C4-2B (cell line): ENCODE measurements around the gene YIPF1.

Source experiments
- H3K27ac ChIP-seq: fragments of 450-650 bp; 2 replicates; pipeline ENCODE4 v1.5.1; 2017
- ZFX ChIP-seq: fragments of 450-650 bp; IDR thresholded peaks from 2 replicates; pipeline ENCODE4 v1.6.1; 2017
- TF ChIP-seq, protein P1 (sequence below): fragments of 450-650 bp; conservative IDR thresholded peaks from 2 replicates; pipeline ENCODE4 v1.5.1; 2017; ENCODE audit warnings: mild to moderate bottlenecking

YIPF1 gene

DNA sequence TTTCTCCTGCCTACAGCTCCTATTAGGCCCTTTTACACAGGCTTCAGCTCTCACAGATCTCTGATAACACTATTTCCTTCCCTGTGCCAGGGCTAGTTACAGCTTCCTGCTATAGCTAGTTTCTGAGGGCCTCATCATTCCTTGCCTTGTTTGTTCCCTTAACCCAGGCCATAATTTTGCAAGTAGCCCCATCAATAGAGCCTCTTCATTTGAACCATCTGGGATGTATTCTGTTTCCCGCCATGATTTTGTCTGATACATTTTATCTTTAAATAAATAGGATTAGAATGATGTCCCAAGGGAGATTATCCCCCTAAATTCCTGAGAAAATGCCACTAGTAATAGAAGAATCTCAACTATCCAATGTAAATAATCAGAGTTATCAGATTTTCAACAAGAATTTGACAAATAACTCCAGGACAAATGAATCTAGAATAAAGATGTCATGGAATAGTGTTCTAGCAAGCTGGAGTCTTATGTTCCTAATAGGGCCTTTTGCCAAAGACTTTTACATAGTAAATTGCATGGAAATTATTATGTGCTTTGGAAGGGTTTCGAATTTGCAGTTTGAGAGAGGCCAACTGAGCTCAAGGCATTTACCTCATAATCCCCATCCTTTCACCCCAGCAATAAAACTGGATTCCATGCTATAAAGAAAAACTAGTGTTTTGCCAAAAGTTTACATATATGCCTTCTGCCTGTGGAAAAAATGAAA, 39.8 kb upstream of the YIPF1 start:
- TF ChIP-seq, protein P1, sequence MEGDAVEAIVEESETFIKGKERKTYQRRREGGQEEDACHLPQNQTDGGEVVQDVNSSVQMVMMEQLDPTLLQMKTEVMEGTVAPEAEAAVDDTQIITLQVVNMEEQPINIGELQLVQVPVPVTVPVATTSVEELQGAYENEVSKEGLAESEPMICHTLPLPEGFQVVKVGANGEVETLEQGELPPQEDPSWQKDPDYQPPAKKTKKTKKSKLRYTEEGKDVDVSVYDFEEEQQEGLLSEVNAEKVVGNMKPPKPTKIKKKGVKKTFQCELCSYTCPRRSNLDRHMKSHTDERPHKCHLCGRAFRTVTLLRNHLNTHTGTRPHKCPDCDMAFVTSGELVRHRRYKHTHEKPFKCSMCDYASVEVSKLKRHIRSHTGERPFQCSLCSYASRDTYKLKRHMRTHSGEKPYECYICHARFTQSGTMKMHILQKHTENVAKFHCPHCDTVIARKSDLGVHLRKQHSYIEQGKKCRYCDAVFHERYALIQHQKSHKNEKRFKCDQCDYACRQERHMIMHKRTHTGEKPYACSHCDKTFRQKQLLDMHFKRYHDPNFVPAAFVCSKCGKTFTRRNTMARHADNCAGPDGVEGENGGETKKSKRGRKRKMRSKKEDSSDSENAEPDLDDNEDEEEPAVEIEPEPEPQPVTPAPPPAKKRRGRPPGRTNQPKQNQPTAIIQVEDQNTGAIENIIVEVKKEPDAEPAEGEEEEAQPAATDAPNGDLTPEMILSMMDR, result no peak
- TF ChIP-seq ZFX, result no peak
- H3K27ac ChIP-seq, result no peak overlapping the region

DNA sequence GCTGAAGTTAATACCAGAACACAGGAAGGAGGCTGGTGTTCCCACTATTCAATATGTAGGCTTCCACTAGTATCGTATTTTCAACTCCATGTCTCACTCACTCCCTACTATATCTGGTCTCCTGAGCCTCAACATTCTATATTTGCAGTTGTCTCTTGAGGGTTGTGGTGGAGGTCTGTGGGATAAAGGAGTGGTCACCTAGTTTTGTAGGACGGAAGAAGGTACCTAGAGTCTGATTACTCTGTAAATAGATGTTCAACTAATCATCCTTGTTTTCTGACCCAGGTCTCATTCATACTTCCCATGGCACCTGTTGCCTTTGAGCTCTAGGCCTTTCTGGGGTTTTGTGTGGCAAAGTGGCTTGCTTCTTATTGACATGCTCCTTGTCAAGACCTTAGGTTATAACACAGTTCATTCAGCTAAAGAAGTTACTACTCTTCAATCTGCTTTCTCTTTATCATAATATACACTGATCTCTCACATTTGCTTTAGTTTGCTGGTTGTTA, 37.8 kb upstream of the YIPF1 start:
- TF ChIP-seq, protein P1, result no peak
- TF ChIP-seq ZFX, result no peak
- no peak overlapping the region for H3K27ac ChIP-seq

DNA sequence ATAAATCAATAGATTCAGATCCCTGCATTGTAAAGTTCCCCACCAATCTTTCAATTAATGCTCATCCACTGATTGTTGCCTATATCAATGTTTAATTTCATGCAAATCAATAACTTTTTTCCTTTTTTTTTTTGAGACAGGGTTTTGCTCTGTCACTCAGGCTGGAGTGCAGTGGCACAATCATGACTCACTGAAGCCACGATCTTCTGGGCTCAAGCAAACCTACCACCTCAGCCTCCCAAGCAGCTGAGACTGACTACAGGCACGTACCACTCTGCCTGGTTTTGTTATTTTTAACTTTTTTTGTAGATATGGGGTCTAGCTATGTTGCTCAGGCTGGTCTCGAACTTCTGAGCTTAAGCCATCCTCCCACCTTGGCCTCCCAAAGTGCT, 30.1 kb upstream of the YIPF1 start:
- H3K27ac ChIP-seq, result 0 out of 2 replicates have a peak overlapping the region, but pooled peaks have one; percentile 15
- TF ChIP-seq ZFX, result no peak
- TF ChIP-seq, protein P1, result no peak

DNA sequence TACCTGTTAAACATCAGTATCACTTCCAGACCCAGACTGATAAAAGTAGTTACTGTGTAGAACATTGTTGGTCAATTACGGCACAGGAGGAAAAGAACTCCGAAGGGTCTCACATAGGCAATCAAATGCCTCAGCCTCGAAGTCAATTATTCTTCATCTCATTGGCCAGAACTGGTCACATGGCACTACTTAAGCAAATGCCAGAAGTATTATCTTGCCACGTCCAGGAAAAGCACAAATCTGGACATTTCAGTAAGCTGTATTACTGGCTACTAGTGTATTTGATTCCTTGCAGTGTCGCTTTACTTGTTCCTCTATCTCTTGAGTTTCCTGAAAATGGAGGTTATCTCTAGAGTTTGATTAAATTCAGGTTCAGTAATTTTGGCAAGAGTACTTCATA, 28.7 kb upstream of the YIPF1 start:
- TF ChIP-seq ZFX, result no peak
- TF ChIP-seq, protein P1, result no peak
- peak overlapping the region; percentile 71 for H3K27ac ChIP-seq

DNA sequence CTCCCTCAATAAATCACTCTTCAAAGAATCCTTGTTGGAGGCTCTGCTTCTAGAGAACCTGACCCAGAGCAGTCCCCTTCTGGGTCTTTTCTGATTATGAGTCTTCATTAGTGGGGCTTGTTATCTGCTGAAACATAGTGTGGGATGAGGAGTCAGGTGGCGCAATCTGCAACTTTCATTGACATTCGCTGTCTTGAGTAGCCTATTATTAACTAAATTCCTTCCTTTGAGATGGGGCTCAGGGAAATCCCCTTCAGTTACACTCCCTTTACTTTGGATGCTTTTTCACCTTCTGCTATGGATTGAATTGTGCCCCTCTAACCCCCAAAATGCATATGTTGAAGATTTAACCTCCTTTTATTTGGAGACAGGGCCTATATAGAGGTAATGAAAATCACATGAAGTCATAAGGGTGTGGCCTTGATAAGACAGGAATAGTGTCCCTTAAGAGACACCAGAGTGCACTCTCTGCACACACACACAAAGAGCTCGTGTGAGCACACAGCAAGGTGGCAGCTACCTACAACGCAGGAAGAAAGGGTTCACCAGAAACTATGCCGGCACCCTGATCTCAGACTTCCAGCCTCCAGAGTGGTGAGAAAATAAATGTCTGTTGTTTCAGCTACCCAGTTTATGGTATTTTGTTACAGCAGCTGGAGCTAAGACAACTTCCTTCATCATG, 23.9 kb upstream of the YIPF1 start:
- H3K27ac ChIP-seq, result no peak overlapping the region
- no peak for TF ChIP-seq ZFX
- TF ChIP-seq, protein P1, result no peak

DNA sequence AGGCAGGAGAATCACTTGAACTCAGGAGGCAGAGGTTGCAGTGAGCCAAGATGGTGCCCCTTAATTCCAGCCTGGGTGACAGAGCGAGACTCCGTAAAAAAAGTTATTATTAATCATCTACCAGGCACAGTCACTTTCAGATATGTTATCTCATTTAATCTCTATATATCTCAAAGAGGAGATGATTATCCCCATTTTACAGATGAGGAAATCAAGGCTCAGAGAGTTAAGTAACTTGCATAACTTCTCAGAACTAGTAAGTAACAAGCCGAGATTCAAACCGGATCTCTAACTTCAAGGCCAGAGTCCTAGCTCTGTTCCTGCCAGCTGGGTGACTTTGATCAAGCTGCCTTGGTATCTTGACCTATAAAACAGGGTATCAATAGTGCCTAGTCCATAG, 21.8 kb upstream of the YIPF1 start:
- no peak overlapping the region for H3K27ac ChIP-seq
- TF ChIP-seq, protein P1, result no peak
- TF ChIP-seq ZFX, result no peak

DNA sequence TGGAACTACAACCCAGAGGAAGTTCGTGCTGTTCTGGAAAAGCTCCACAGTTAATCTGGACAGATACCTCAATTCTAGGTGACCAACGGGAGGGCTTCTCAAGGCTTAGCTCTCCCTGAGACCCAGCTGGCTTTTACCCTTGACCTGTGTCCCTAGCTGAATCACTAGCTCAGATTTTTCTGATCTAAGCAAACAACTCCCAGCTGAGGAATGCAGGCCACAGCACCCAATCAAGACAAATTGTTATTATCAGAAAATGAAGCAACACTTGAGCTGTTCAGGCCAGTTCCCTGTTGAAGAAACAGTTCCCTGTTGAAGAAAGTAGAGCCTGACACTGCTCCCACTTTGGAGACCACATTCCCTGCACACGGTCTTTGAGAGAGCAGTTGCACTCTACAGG, 20.3 kb upstream of the YIPF1 start:
- no peak overlapping the region for H3K27ac ChIP-seq
- TF ChIP-seq, protein P1, result no peak
- TF ChIP-seq ZFX, result no peak
